GM23338 (cell line): ENCODE measurements around the gene AADACL3. TPM values are rescaled to one million over a fixed set of nuclear protein-coding genes. Genes with fewer than 3 reads are reported as not detected.
A peak's percentile ranks its signal among the peaks of the same experiment; 100 is the strongest.

ENCODE experiments used
- ATAC-seq: fragments of 200-7000 bp; cut with Tn5 transposase; 3 replicates; pipeline ENCODE4 v1.9.1; 2020
- DNase-seq: peaks from one replicate; pipeline ENCODE4 v3.0.0-alpha.2; 2015; ENCODE audit warnings: low spot score
- H2AFZ ChIP-seq: fragments of 200-600 bp; sonication (generic); 2 replicates; pipeline ENCODE4 v1.8.0; 2016; ENCODE audit warnings: antibody characterized with exemption, mild to moderate bottlenecking, moderate library complexity
- H3F3A ChIP-seq: fragments of 200-600 bp; sonication (generic); replicated peaks from 2 replicates; pipeline ENCODE4 v1.8.0; 2017; ENCODE audit warnings: antibody characterized with exemption, mixed run types, low read depth
- H3K27ac ChIP-seq: fragments of 200-600 bp; sonication (generic); 2 replicates; pipeline ENCODE4 v1.6.1; 2016; ENCODE audit warnings: low read depth
- H3K27me3 ChIP-seq: fragments of 200-600 bp; sonication (generic); 2 replicates; pipeline ENCODE4 v1.8.0; 2016; ENCODE audit warnings: mild to moderate bottlenecking, mixed run types, moderate library complexity; ENCODE audit not compliant: insufficient read depth
- H3K36me3 ChIP-seq: fragments of 200-600 bp; sonication (generic); 2 replicates; pipeline ENCODE4 v1.8.0; 2016; ENCODE audit warnings: mild to moderate bottlenecking; ENCODE audit not compliant: insufficient read depth
- H3K4me1 ChIP-seq: fragments of 200-600 bp; sonication (generic); 2 replicates; pipeline ENCODE4 v1.8.0; 2016; ENCODE audit warnings: mild to moderate bottlenecking, moderate library complexity; ENCODE audit not compliant: insufficient read depth
- H3K4me2 ChIP-seq: fragments of 200-600 bp; sonication (generic); 2 replicates; pipeline ENCODE4 v1.7.1; 2017; ENCODE audit warnings: mixed run types
- H3K4me3 ChIP-seq: fragments of 200-600 bp; sonication (generic); 2 replicates; pipeline ENCODE4 v1.6.1; 2016; ENCODE audit warnings: mixed run types
- H3K79me2 ChIP-seq: fragments of 200-600 bp; sonication (generic); replicated peaks from 2 replicates; pipeline ENCODE4 v1.8.0; 2017; ENCODE audit warnings: mild to moderate bottlenecking; ENCODE audit not compliant: insufficient read depth
- H3K9me2 ChIP-seq: fragments of 200-600 bp; sonication (generic); 2 replicates; pipeline ENCODE4 v1.8.0; 2017; ENCODE audit not compliant: insufficient read depth
- H4K20me1 ChIP-seq: fragments of 200-600 bp; sonication (generic); replicated peaks from 2 replicates; pipeline ENCODE4 v1.8.0; 2017; ENCODE audit warnings: mild to moderate bottlenecking; ENCODE audit not compliant: insufficient read depth
- H3K27ac Mint-ChIP-seq: 2 replicates; pipeline ENCODE4 v1.8.0; 2020; ENCODE audit warnings: inconsistent platforms, mild to moderate bottlenecking, moderate library complexity, mixed read lengths
- H3K27me3 Mint-ChIP-seq: 3 replicates; pipeline ENCODE4 v1.8.0; 2022; ENCODE audit warnings: low read depth, mild to moderate bottlenecking, moderate library complexity, mixed read lengths, inconsistent platforms; ENCODE audit not compliant: insufficient read depth, poor library complexity
- H3K36me3 Mint-ChIP-seq: 3 replicates; pipeline ENCODE4 v1.8.0; 2021; ENCODE audit warnings: low read depth, mild to moderate bottlenecking, inconsistent platforms, moderate library complexity, mixed read lengths
- H3K4me1 Mint-ChIP-seq: 3 replicates; pipeline ENCODE4 v1.8.0; 2020; ENCODE audit warnings: mild to moderate bottlenecking, inconsistent platforms, mixed read lengths
- H3K4me3 Mint-ChIP-seq: 3 replicates; pipeline ENCODE4 v1.8.0; 2021; ENCODE audit warnings: moderate library complexity, mild to moderate bottlenecking, inconsistent platforms, mixed read lengths
- H3K9me3 Mint-ChIP-seq: 3 replicates; pipeline ENCODE4 v1.8.0; 2020; ENCODE audit warnings: moderate library complexity, mild to moderate bottlenecking, inconsistent platforms, mixed read lengths
- EZH2 ChIP-seq: fragments of 200-600 bp; sonication (generic); IDR thresholded peaks from one replicate; pipeline ENCODE4 v1.8.0; 2017; ENCODE audit warnings: antibody characterized with exemption, mild to moderate bottlenecking, low read depth; ENCODE audit not compliant: unreplicated experiment
- JUNB ChIP-seq: IDR thresholded peaks from one replicate; pipeline ENCODE4 v1.6.1; 2016; ENCODE audit warnings: antibody characterized with exemption; ENCODE audit not compliant: unreplicated experiment
- NANOG ChIP-seq: IDR thresholded peaks from 2 replicates; pipeline ENCODE4 v1.6.1; 2016; ENCODE audit warnings: antibody characterized with exemption, borderline replicate concordance
- STAT1 ChIP-seq: IDR thresholded peaks from one replicate; pipeline ENCODE4 v1.6.1; 2016; ENCODE audit warnings: antibody characterized with exemption; ENCODE audit not compliant: unreplicated experiment
- ZNF331 ChIP-seq: fragments of 250-450 bp; sonication (Bioruptor Pico); IDR thresholded peaks from 2 replicates; pipeline ENCODE4 v1.5.0; 2020; ENCODE audit warnings: low read depth, mild to moderate bottlenecking, moderate library complexity
- polyA plus RNA-seq: library from polyadenylated mRNA; unstranded; fragments of >200 nt; fragmentation: Nextera tagmentation; extraction: Ambion mirVana; gene quantifications from 2 replicates; pipeline ENCODE4 v1.2.1, GENCODE V29; 2016
- total RNA-seq: library from RNA; depleted of rRNA; stranded (reverse); fragments of >200 nt; shearing (Covaris generic); gene quantifications from 2 replicates; pipeline ENCODE4 v1.2.3, GENCODE V29; 2014
- TF ChIP-seq, protein P1 (sequence below): IDR thresholded peaks from one replicate; pipeline ENCODE4 v1.6.1; 2018; ENCODE audit warnings: antibody characterized with exemption; ENCODE audit not compliant: unreplicated experiment

Gene AADACL3
- total and polyA plus RNA-seq, 2 experiments from 2014 or later: 0.47 to 1.5 TPM

GRCh38 chr1:12714710-12715475 is 1.0 kb upstream of the AADACL3 start (continued):
- TF ChIP-seq, protein P1, sequence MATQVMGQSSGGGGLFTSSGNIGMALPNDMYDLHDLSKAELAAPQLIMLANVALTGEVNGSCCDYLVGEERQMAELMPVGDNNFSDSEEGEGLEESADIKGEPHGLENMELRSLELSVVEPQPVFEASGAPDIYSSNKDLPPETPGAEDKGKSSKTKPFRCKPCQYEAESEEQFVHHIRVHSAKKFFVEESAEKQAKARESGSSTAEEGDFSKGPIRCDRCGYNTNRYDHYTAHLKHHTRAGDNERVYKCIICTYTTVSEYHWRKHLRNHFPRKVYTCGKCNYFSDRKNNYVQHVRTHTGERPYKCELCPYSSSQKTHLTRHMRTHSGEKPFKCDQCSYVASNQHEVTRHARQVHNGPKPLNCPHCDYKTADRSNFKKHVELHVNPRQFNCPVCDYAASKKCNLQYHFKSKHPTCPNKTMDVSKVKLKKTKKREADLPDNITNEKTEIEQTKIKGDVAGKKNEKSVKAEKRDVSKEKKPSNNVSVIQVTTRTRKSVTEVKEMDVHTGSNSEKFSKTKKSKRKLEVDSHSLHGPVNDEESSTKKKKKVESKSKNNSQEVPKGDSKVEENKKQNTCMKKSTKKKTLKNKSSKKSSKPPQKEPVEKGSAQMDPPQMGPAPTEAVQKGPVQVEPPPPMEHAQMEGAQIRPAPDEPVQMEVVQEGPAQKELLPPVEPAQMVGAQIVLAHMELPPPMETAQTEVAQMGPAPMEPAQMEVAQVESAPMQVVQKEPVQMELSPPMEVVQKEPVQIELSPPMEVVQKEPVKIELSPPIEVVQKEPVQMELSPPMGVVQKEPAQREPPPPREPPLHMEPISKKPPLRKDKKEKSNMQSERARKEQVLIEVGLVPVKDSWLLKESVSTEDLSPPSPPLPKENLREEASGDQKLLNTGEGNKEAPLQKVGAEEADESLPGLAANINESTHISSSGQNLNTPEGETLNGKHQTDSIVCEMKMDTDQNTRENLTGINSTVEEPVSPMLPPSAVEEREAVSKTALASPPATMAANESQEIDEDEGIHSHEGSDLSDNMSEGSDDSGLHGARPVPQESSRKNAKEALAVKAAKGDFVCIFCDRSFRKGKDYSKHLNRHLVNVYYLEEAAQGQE: no peak
- TF ChIP-seq NANOG (no peak), ZNF331 (CRISPR knock-in tag) (no peak), STAT1 (no peak)

- peak overlapping the region; percentile 45 for H3K4me2 ChIP-seq
- peak; percentile 73 for ATAC-seq
- no peak overlapping the region; the same call in 1 of the 2 replicates for H3K27ac Mint-ChIP-seq
Observed at GRCh38 chr1:12717301-12717838, 1.5 kb downstream of the AADACL3 start.

GRCh38 chr1:12722626-12723025 is 6.7 kb downstream of the AADACL3 start:
- Histone ChIP-seq H3K4me2 (no peak overlapping the region), H3K4me3 (no peak overlapping the region), H3K4me1 (peaks cover 17% of the 10 kb centered on the region), H2AFZ (no peak overlapping the region), H3K79me2 (no peaks in the 10 kb centered on the region), H3K9me2 (peaks cover 2% of the 10 kb centered on the region; the same call in 1 of the 2 replicates), H3F3A (no peaks in the 10 kb centered on the region), H3K27me3 (no peaks in the 10 kb centered on the region), H3K27ac (no peak overlapping the region), H3K36me3 (no peaks in the 10 kb centered on the region), H4K20me1 (no peaks in the 10 kb centered on the region)
- no peak overlapping the region for H3K4me3 Mint-ChIP-seq
- 0 out of 3 replicates have a peak, but pooled peaks cover 3% of the 10 kb centered on the region for H3K36me3 Mint-ChIP-seq
- DNase-seq: no peak
- TF ChIP-seq ZNF331 (CRISPR knock-in tag) (no peak), EZH2 (no peak)
- no peak overlapping the region for H3K27ac Mint-ChIP-seq
- no peak for ATAC-seq
- peaks cover 8% of the 10 kb centered on the region for H3K27me3 Mint-ChIP-seq
- peaks cover 12% of the 10 kb centered on the region for H3K4me1 Mint-ChIP-seq
- no peaks in the 10 kb centered on the region for H3K9me3 Mint-ChIP-seq

More at GRCh38 chr1:12717301-12717838, 1.5 kb downstream of the AADACL3 start:
- Histone ChIP-seq H3K36me3 (no peaks in the 10 kb centered on the region), H2AFZ (no peak overlapping the region), H4K20me1 (no peaks in the 10 kb centered on the region), H3K4me3 (peak overlapping the region; percentile 25; the same call in 1 of the 2 replicates), H3K9me2 (no peaks in the 10 kb centered on the region; the same call in none of the 2 replicates), H3K79me2 (no peaks in the 10 kb centered on the region), H3K27ac (peak overlapping the region; percentile 75), H3K27me3 (no peaks in the 10 kb centered on the region), H3K4me1 (peaks cover 64% of the 10 kb centered on the region), H3F3A (peaks cover 6% of the 10 kb centered on the region)
- H3K9me3 Mint-ChIP-seq: no peaks in the 10 kb centered on the region
- TF ChIP-seq NANOG: peak; percentile 37; the same call in 1 of the 2 replicates
- TF ChIP-seq JUNB: no peak
- peaks cover 55% of the 10 kb centered on the region for H3K4me1 Mint-ChIP-seq
- H3K27me3 Mint-ChIP-seq: peaks cover 11% of the 10 kb centered on the region
- DNase-seq: no peak
- H3K4me3 Mint-ChIP-seq: no peak overlapping the region
- H3K36me3 Mint-ChIP-seq: no peaks in the 10 kb centered on the region
